Muscle of arm (tissue), 12 donors: ENCODE measurements around the gene ATG7. TPM values are rescaled to one million over a fixed set of nuclear protein-coding genes. Genes with fewer than 3 reads are reported as not detected.

Experiments
- DNase-seq: peaks from one replicate; pipeline ENCODE4 v3.0.0-alpha.2; 2013
- polyA plus RNA-seq, 12 donors: library from polyadenylated mRNA; unstranded; fragments of 120-200 nt; gene quantifications; one replicate each; pipeline ENCODE4 v1.2.1, GENCODE V29; 2013; ENCODE audit not compliant: insufficient read length in 12 of 12

The ATG7 gene
- polyA plus RNA-seq, 12 donors = 11.9 to 18.8 (median 15.3) TPM; not detected in 1

DNA sequence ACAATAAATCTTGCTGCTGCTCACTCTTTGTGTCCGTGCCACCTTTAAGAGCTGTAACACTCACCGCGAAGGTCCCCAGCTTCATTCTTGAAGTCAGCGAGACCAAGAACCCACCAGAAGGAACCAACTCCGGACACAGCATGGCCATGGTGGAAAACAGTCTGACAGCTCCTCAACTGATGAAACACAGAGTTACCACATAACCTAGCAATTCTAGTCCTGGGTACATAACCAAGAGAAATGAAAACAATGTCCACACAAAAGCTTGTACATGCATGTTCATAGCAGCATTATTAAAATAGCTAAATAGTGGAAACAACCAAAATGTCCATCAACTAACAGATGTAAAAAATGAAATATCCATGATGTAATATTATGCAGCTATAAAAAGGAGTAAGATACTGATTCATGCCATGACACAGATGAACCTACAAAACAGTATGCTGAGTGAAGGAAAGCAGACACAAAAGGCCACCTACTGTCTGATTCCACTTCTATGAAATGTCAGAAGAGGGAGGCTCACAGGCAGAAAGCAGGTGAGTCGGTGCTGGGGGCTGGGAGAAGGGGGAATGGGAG lies 334.8 kb downstream of the ATG7 start:
- no peak for DNase-seq

Other genes starting within 250 kb of the ATG7 start
- gene HRH1, start 117.9 kb upstream of the ATG7 start, polyA plus RNA-seq = 1 to 10 TPM in 10 of 12 donors, not detected in 2; 1.7 to 8.2 (median 3.6) TPM